ENCODE results near the gene CROCC.
A peak's percentile ranks its signal among the peaks of the same experiment; 100 is the strongest.
"Not testable (repeated sequence)": the region's sequence is repeated elsewhere in the genome, so short reads cannot be mapped to it uniquely, and the experiment has no call there.

CROCC gene

GRCh38 chr1:16939386-16940180, 17.9 kb downstream of the CROCC start:
- DNase-seq, result not testable (repeated sequence)

GRCh38 chr1:16944038-16944437, 22.3 kb downstream of the CROCC start:
- DNase-seq, result no peak

- not testable (repeated sequence) for DNase-seq
Measured at GRCh38 chr1:16945512-16945911, 23.8 kb downstream of the CROCC start.

GRCh38 chr1:16946185-16946584, 24.5 kb downstream of the CROCC start:
- not testable (repeated sequence) for DNase-seq

GRCh38 chr1:16946646-16947045, 24.9 kb downstream of the CROCC start:
- DNase-seq, result no peak

- DNase-seq, result peak; percentile 18
Measured at GRCh38 chr1:16948282-16948891, 26.7 kb downstream of the CROCC start.

- DNase-seq, result not testable (repeated sequence)
Measured at GRCh38 chr1:16949026-16949425, 27.3 kb downstream of the CROCC start.

GRCh38 chr1:16952376-16952775, 30.6 kb downstream of the CROCC start:
- DNase-seq, result not testable (repeated sequence)

GRCh38 chr1:16954579-16954978, 32.8 kb downstream of the CROCC start:
- DNase-seq, result no peak

- no peak for DNase-seq
Measured at GRCh38 chr1:16955186-16955585, 33.5 kb downstream of the CROCC start.

GRCh38 chr1:16956775-16957174, 35.0 kb downstream of the CROCC start:
- DNase-seq, result no peak

- DNase-seq, result no peak
Measured at GRCh38 chr1:16957731-16958130, 36.0 kb downstream of the CROCC start.

- DNase-seq, result no peak
Measured at GRCh38 chr1:16958475-16958874, 36.7 kb downstream of the CROCC start.

GRCh38 chr1:16960560-16961296, 39.0 kb downstream of the CROCC start:
- peak; percentile 81 for DNase-seq

GRCh38 chr1:16961297-16962133, 39.8 kb downstream of the CROCC start:
- no peak for DNase-seq

- DNase-seq, result not testable (repeated sequence)
Measured at GRCh38 chr1:16964169-16964568, 42.4 kb downstream of the CROCC start.

- DNase-seq, result no peak
Measured at GRCh38 chr1:16965486-16966067, 43.8 kb downstream of the CROCC start.

- no peak for DNase-seq
Measured at GRCh38 chr1:16966282-16966681, 44.6 kb downstream of the CROCC start.

GRCh38 chr1:16967095-16967575, 45.4 kb downstream of the CROCC start:
- DNase-seq, result peak; percentile 89

- DNase-seq, result no peak
Measured at GRCh38 chr1:16967962-16968361, 46.2 kb downstream of the CROCC start.

GRCh38 chr1:16968372-16968771, 46.6 kb downstream of the CROCC start:
- DNase-seq, result no peak

GRCh38 chr1:16969057-16969611, 47.4 kb downstream of the CROCC start:
- DNase-seq, result no peak
